Keratinocyte (primary cell): ENCODE data around the gene TCF21. TPM values are rescaled to one million over a fixed set of nuclear protein-coding genes. Genes with fewer than 3 reads are reported as not detected.

Experiments
- DNase-seq: peaks from one replicate; pipeline ENCODE4 v3.0.0-alpha.2; 2011; ENCODE audit warnings: low read depth, missing footprints, low spot score
- FAIRE-seq: peaks from 2 replicates; lab custom pipeline; 2011; peaks lifted over from hg19 to GRCh38; lab: Jason Lieb, UNC
- H2AFZ ChIP-seq: 2 replicates; pipeline ENCODE4 v1.6.0; 2012; ENCODE audit warnings: low read length, control low read depth, inconsistent platforms; ENCODE audit not compliant: control insufficient read depth
- H3K27ac ChIP-seq: 2 replicates; pipeline ENCODE4 v1.5.1; 2011; ENCODE audit warnings: low read length; ENCODE audit not compliant: control insufficient read depth, insufficient read depth
- H3K27me3 ChIP-seq: 3 replicates; pipeline ENCODE4 v1.6.0; 2011; ENCODE audit warnings: low read length; ENCODE audit not compliant: control insufficient read depth, insufficient read depth; ENCODE audit errors: extremely low read depth
- H3K36me3 ChIP-seq, 2 experiments: 2 replicates in 1 of 2; 3 replicates in 1 of 2; pipeline ENCODE4 v1.5.1; 2011; ENCODE audit warnings: low read length in 2 of 2, mild to moderate bottlenecking in 1 of 2; ENCODE audit not compliant: control insufficient read depth in 2 of 2, insufficient read depth in 2 of 2; ENCODE audit errors: extremely low read depth in 1 of 2
- H3K4me1 ChIP-seq: 3 replicates; pipeline ENCODE4 v1.5.1; 2011; ENCODE audit warnings: low read length; ENCODE audit not compliant: control insufficient read depth, insufficient read depth; ENCODE audit errors: extremely low read depth
- H3K4me2 ChIP-seq: 3 replicates; pipeline ENCODE4 v1.6.0; 2011; ENCODE audit warnings: low read depth, low read length; ENCODE audit not compliant: control insufficient read depth, insufficient read depth; ENCODE audit errors: extremely low read depth
- H3K4me3 ChIP-seq, 3 experiments: fragments of 200-600 bp in 1 of 3; sonication (generic) in 1 of 3; 2 replicates in 2 of 3; 3 replicates in 1 of 3; pipeline ENCODE4 v1.5.1; 2011 to 2016; ENCODE audit warnings: low read length in 3 of 3, mild to moderate bottlenecking in 3 of 3, control low read depth in 2 of 3, inconsistent platforms in 1 of 3, low read depth in 1 of 3, mixed read lengths in 1 of 3, mixed run types in 1 of 3, moderate library complexity in 1 of 3; ENCODE audit not compliant: control insufficient read depth in 2 of 3, insufficient read depth in 2 of 3; ENCODE audit errors: extremely low read depth in 1 of 3
- H3K79me2 ChIP-seq: 2 replicates; pipeline ENCODE4 v1.6.0; 2012; ENCODE audit warnings: low read length; ENCODE audit not compliant: control insufficient read depth, insufficient read depth
- H3K9ac ChIP-seq: 3 replicates; pipeline ENCODE4 v1.6.0; 2011; ENCODE audit warnings: low read length; ENCODE audit not compliant: control insufficient read depth, insufficient read depth; ENCODE audit errors: extremely low read depth
- H3K9me1 ChIP-seq: 3 replicates; pipeline ENCODE4 v1.6.0; 2011; ENCODE audit warnings: low read length; ENCODE audit not compliant: control insufficient read depth, insufficient read depth; ENCODE audit errors: extremely low read depth
- H3K9me3 ChIP-seq: 2 replicates; pipeline ENCODE4 v1.5.1; 2012; ENCODE audit warnings: low read depth, low read length; ENCODE audit not compliant: control insufficient read depth
- H4K20me1 ChIP-seq: 3 replicates; pipeline ENCODE4 v1.6.0; 2011; ENCODE audit warnings: low read length; ENCODE audit not compliant: control insufficient read depth, insufficient read depth; ENCODE audit errors: extremely low read depth
- CTCF ChIP-seq, 3 experiments: IDR thresholded peaks in 1 of 3; conservative IDR thresholded peaks in 1 of 3; optimal IDR thresholded peaks in 1 of 3; 2 replicates in 2 of 3; 3 replicates in 1 of 3; pipeline versions ENCODE3 to v1.5.1; 2011; ENCODE audit warnings: low read length in 3 of 3, mild to moderate bottlenecking in 3 of 3, moderate library complexity in 2 of 3, control low read depth in 1 of 3, inconsistent platforms in 1 of 3; ENCODE audit not compliant: insufficient read depth in 2 of 3; ENCODE audit errors: extremely low read depth in 1 of 3
- EZH2 ChIP-seq: IDR thresholded peaks from one replicate; pipeline ENCODE4 v1.6.1; 2012; ENCODE audit warnings: inconsistent platforms, mild to moderate bottlenecking, low read length, moderate library complexity
- dilution Hi-C: fragments of 300-500 bp; cut with MboI; formaldehyde crosslinking; loops from one replicate; pipeline ENCODE4 v1.7.0; 2020; ENCODE audit warnings: low sequenced_read_pairs; ENCODE audit not compliant: extremely low pct_ligation_motif_present
- polyA plus RNA-seq, 5 experiments: library from polyadenylated mRNA; depleted of rRNA in 3 of 5; stranded (reverse) in 3 of 5; stranded (forward) in 1 of 5; unstranded in 1 of 5; fragments of >200 nt; gene quantifications; 1 replicate in 1 of 5; 2 replicates in 3 of 5; 3 replicates in 1 of 5; pipeline versions ENCODE4 v1.2.1 to v1.2.3, GENCODE V29; 2011 to 2012; ENCODE audit warnings: missing spikeins in 2 of 5, low read depth in 1 of 5, low replicate concordance in 1 of 5

The TCF21 gene
- polyA plus RNA-seq, 1 donor (not counting 4 experiments of a cell fraction or from before 2014, with no cell fraction given) = not detected

GRCh38 chr6:133916650-133917151 is 27.8 kb downstream of the TCF21 start:
- Histone ChIP-seq H3K27me3 (no peaks in the 10 kb centered on the region), H3K4me3 (no peak overlapping the region), H4K20me1 (no peaks in the 10 kb centered on the region), H3K4me1 (no peaks in the 10 kb centered on the region), H3K27ac (no peak overlapping the region), H2AFZ (peak overlapping the region; percentile 54), H3K9me1 (no peaks in the 10 kb centered on the region), H3K9me3 (no peaks in the 10 kb centered on the region), H3K4me2 (peak overlapping the region; percentile 49), H3K9ac (no peak overlapping the region), H3K36me3 (no peaks in the 10 kb centered on the region), H3K79me2 (no peaks in the 10 kb centered on the region)
- TF ChIP-seq EZH2 (no peak), CTCF (optimal IDR thresholded peaks at IDR 0.05 in 1 of 3, IDR thresholded peaks at IDR 0.05 in 1 of 3, conservative IDR thresholded peaks at IDR 0.05 in 1 of 3; ENCODE audit: extremely low read depth in 1 of 3, insufficient read depth in 2 of 3, low read length in 3 of 3) (peak; percentile 89 to 97 (median 91))
- dilution Hi-C loops = no loop called here
- peak; percentile 53 for DNase-seq
- peak; percentile 93 for FAIRE-seq

GRCh38 chr6:133917781-133918180 is 28.9 kb downstream of the TCF21 start:
- no peak overlapping the region for H3K4me2 ChIP-seq
- TF ChIP-seq CTCF (optimal IDR thresholded peaks at IDR 0.05 in 1 of 3, IDR thresholded peaks at IDR 0.05 in 1 of 3, conservative IDR thresholded peaks at IDR 0.05 in 1 of 3; ENCODE audit: extremely low read depth in 1 of 3, insufficient read depth in 2 of 3, low read length in 3 of 3) = no peak
- TF ChIP-seq EZH2 = no peak
- no peaks in the 10 kb centered on the region for H3K79me2 ChIP-seq
- H3K36me3 ChIP-seq = no peaks in the 10 kb centered on the region
- H2AFZ ChIP-seq = no peak overlapping the region
- DNase-seq = no peak
- no peak for FAIRE-seq
- no peaks in the 10 kb centered on the region for H3K4me1 ChIP-seq
- no peak overlapping the region for H3K9ac ChIP-seq
- H3K9me1 ChIP-seq = no peaks in the 10 kb centered on the region
- no peak overlapping the region for H3K27ac ChIP-seq
- dilution Hi-C loops = no loop called here
- H3K4me3 ChIP-seq = no peak overlapping the region
- no peaks in the 10 kb centered on the region for H3K27me3 ChIP-seq
- no peaks in the 10 kb centered on the region for H3K9me3 ChIP-seq
- H4K20me1 ChIP-seq = no peaks in the 10 kb centered on the region
